ENCODE measurements around the gene ATP6V0A4.

DNA sequence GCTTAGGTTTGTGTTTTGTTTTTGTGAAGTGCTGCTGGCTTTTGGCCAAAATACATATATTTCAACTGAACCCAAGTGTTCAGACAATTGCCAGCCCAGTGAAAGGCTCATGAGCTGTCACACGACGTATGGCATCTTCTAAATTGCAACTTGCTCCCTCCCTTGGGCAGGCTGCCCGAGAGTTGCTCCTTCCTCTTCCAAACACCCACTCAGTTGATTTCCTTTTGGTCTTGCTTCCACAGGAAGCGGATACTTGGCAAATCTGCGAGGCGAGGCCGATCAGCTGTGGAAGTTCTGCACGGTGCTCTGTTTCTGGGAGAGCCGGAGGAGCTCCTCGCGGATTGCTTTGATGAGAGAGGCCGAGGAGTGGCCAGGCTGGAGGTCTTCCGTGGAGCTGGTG, 39.6 kb upstream of the ATP6V0A4 start:
- TF ChIP-seq, protein P1, sequence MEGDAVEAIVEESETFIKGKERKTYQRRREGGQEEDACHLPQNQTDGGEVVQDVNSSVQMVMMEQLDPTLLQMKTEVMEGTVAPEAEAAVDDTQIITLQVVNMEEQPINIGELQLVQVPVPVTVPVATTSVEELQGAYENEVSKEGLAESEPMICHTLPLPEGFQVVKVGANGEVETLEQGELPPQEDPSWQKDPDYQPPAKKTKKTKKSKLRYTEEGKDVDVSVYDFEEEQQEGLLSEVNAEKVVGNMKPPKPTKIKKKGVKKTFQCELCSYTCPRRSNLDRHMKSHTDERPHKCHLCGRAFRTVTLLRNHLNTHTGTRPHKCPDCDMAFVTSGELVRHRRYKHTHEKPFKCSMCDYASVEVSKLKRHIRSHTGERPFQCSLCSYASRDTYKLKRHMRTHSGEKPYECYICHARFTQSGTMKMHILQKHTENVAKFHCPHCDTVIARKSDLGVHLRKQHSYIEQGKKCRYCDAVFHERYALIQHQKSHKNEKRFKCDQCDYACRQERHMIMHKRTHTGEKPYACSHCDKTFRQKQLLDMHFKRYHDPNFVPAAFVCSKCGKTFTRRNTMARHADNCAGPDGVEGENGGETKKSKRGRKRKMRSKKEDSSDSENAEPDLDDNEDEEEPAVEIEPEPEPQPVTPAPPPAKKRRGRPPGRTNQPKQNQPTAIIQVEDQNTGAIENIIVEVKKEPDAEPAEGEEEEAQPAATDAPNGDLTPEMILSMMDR (IDR thresholded peaks at IDR 0.05 in 2 of 3, conservative IDR thresholded peaks at IDR 0.05 in 1 of 3; ENCODE audit: borderline replicate concordance in 1 of 3, insufficient read depth in 1 of 3, low read depth in 2 of 3, low read length in 2 of 3) = no peak
- TF ChIP-seq EZH2phosphoT487 (IDR thresholded peaks at IDR 0.05; ENCODE audit: borderline replicate concordance) = no peak
